CD4-positive, alpha-beta T cell (primary cell): ENCODE measurements around the gene FBXO38. TPM values are rescaled to one million over a fixed set of nuclear protein-coding genes. Genes with fewer than 3 reads are reported as not detected.

Experiments
- ATAC-seq: fragments of 200-7000 bp; cut with Tn5 transposase; one replicate; pipeline ENCODE4 v1.10.0; 2022; ENCODE audit warnings: mild to moderate bottlenecking; ENCODE audit not compliant: poor library complexity
- CTCF ChIA-PET: fragments of 350-600 bp; sonication (Branson Sonifier 250); formaldehyde crosslinking; loops from one replicate; lab custom pipeline; 2021; ENCODE audit warnings: antibody characterized with exemption, inconsistent platforms; lab: Charles Lee
- POLR2A ChIA-PET: fragments of 350-600 bp; sonication (Branson Sonifier 250); formaldehyde crosslinking; loops from one replicate; lab custom pipeline; 2021; ENCODE audit warnings: antibody characterized with exemption, inconsistent platforms; lab: Charles Lee
- DNase-seq, 14 experiments: peaks; one replicate each; pipeline ENCODE4 v3.0.0-alpha.2; 2013 to 2020; ENCODE audit warnings: mixed read lengths in 2 of 14
- H3K27ac ChIP-seq, 2 donors: one replicate each; pipeline versions ENCODE4 v1.5.1 to v1.7.0; 2013; ENCODE audit warnings: low read length in 2 of 2, low read depth in 1 of 2, mild to moderate bottlenecking in 1 of 2
- H3K27me3 ChIP-seq, 2 experiments: 1 replicate in 1 of 2; 2 replicates in 1 of 2; pipeline versions ENCODE4 v1.6.1 to v1.7.0; 2013; ENCODE audit warnings: low read length in 2 of 2, control low read depth in 1 of 2, mild to moderate bottlenecking in 1 of 2, moderate library complexity in 1 of 2; ENCODE audit not compliant: insufficient read depth in 2 of 2, control insufficient read depth in 1 of 2
- H3K36me3 ChIP-seq: one replicate; pipeline ENCODE4 v1.6.1; 2013; ENCODE audit warnings: low read length, control low read depth; ENCODE audit not compliant: insufficient read depth
- H3K4me1 ChIP-seq: one replicate; pipeline ENCODE4 v1.6.1; 2013; ENCODE audit warnings: low read length, control low read depth; ENCODE audit not compliant: insufficient read depth
- H3K4me3 ChIP-seq: one replicate; pipeline ENCODE4 v1.5.1; 2013; ENCODE audit warnings: mild to moderate bottlenecking, low read length, moderate library complexity
- H3K9me3 ChIP-seq, 2 experiments: 1 replicate in 1 of 2; 2 replicates in 1 of 2; pipeline versions ENCODE4 v1.6.1 to v1.7.0; 2013; ENCODE audit warnings: low read length in 2 of 2, mild to moderate bottlenecking in 2 of 2, control low read depth in 1 of 2, moderate library complexity in 1 of 2; ENCODE audit not compliant: control insufficient read depth in 1 of 2, insufficient read depth in 1 of 2
- H3K27ac Mint-ChIP-seq: one replicate; pipeline ENCODE4 v1.8.0; 2020; ENCODE audit warnings: mixed read lengths
- H3K27me3 Mint-ChIP-seq: one replicate; pipeline ENCODE4 v1.8.0; 2021; ENCODE audit warnings: mixed read lengths
- H3K36me3 Mint-ChIP-seq: one replicate; pipeline ENCODE4 v1.8.0; 2021; ENCODE audit warnings: low read depth, mixed read lengths
- H3K4me1 Mint-ChIP-seq: one replicate; pipeline ENCODE4 v1.8.0; 2021; ENCODE audit warnings: low read depth, mixed read lengths
- H3K4me3 Mint-ChIP-seq: one replicate; pipeline ENCODE4 v1.8.0; 2020; ENCODE audit warnings: mild to moderate bottlenecking, mixed read lengths
- H3K9me3 Mint-ChIP-seq: one replicate; pipeline ENCODE4 v1.8.0; 2020; ENCODE audit warnings: mixed read lengths
- intact Hi-C, 2 experiments: fragments of 100-400 bp; cut with DNase I in 1 of 2; cut with micrococcal nuclease in 1 of 2; formaldehyde crosslinking; loops; one replicate each; pipeline versions ENCODE4 v1.15.1 to v1.9.0; 2023 to 2025; cut with DNase I, micrococcal nuclease
- total RNA-seq, 174 experiments: library from RNA in 2 of 174; stranded (reverse) in 2 of 174; gene quantifications; one replicate each; pipeline ENCODE4 v1.2.3 and lab custom pipeline; 2021 to 2026
- TF ChIP-seq, protein P1 (sequence below): fragments of 200-600 bp; IDR thresholded peaks from one replicate; pipeline ENCODE4 v1.8.0; 2022; ENCODE audit warnings: antibody characterized with exemption, mild to moderate bottlenecking

FBXO38 gene
- total RNA-seq, 2 experiments from 2014 or later: 45.7 to 47.3 TPM

DNA sequence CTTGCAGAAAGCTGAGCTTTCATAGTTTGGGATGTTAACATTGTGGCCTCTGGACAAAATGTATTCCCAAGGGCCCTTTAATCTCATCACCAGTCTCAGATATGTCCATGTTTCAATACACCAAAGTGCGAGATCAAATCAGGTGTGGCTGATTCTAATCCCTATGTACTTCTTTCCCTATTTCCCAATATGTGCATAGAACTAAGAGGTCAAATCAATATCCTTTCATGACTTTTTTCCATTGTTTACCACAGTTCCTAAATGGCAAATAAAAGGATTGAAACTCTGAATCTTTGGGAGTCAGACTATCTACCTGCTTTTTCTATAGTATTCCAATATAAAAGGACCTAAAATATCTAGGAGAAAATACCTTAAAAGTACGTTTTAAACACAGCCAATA, 105.0 kb downstream of the FBXO38 start:
- Mint-ChIP-seq H3K27me3 (peaks cover 60% of the 10 kb centered on the region), H3K9me3 (no peaks in the 10 kb centered on the region), H3K4me1 (no peaks in the 10 kb centered on the region), H3K27ac (no peak overlapping the region), H3K36me3 (no peaks in the 10 kb centered on the region), H3K4me3 (no peak overlapping the region)
- TF ChIP-seq, protein P1, sequence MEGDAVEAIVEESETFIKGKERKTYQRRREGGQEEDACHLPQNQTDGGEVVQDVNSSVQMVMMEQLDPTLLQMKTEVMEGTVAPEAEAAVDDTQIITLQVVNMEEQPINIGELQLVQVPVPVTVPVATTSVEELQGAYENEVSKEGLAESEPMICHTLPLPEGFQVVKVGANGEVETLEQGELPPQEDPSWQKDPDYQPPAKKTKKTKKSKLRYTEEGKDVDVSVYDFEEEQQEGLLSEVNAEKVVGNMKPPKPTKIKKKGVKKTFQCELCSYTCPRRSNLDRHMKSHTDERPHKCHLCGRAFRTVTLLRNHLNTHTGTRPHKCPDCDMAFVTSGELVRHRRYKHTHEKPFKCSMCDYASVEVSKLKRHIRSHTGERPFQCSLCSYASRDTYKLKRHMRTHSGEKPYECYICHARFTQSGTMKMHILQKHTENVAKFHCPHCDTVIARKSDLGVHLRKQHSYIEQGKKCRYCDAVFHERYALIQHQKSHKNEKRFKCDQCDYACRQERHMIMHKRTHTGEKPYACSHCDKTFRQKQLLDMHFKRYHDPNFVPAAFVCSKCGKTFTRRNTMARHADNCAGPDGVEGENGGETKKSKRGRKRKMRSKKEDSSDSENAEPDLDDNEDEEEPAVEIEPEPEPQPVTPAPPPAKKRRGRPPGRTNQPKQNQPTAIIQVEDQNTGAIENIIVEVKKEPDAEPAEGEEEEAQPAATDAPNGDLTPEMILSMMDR: no peak
- POLR2A ChIA-PET: no interaction called here
- CTCF ChIA-PET: no interaction called here
- Histone ChIP-seq H3K36me3 (no peaks in the 10 kb centered on the region), H3K4me1 (no peaks in the 10 kb centered on the region), H3K9me3 (no peaks in the 10 kb centered on the region), H3K27ac (no peak overlapping the region), H3K4me3 (no peak overlapping the region), H3K27me3 (peaks cover 2 to 23% of the 10 kb centered on the region in 2 experiments)
- intact Hi-C loops: loop anchor here in 1 of 2 experiments (10.0 kb wide), 1 partner anchor 314 kb away; no protein-coding TSS in a partner anchor
- ATAC-seq (no peak), DNase-seq (no peak)

DNA sequence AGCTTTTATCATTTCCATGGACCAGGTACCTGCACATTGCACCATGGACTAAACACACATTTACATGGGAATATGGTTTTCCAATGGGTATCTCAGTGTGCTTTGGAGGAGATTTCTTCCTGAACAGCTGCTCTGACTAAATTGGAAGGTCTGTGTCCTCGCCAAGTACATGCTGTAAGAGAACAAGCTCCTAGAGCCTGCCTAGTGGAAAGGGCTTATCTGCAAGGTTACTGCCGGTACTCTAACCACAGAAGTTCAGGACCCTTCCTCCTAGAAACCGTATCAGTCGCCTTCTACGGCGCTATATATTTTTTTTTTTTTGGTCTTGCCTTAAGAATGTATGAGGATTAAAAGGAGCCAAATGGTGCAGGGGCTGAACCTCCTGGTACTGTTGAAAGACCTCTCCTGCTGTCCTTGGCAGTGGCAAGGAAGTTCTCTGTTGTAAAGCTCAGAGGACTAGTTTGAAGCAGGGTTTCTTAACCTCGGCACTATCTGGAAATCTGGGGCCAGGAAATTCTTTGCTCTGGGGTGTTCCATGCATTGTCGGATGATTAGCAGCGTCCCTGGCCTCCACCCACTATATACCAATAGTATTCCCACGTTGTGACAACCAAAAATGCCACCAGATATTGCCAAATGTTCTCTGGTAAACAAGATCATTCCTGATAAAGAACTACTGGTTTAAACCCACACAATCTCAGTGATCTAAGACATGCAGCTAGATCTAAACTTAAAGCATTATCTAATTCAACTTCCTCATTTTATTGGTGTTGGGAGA, 107.4 kb downstream of the FBXO38 start:
- Mint-ChIP-seq H3K27ac (no peak overlapping the region), H3K4me3 (no peak overlapping the region), H3K27me3 (peaks cover 49% of the 10 kb centered on the region), H3K36me3 (no peaks in the 10 kb centered on the region), H3K4me1 (no peaks in the 10 kb centered on the region), H3K9me3 (no peaks in the 10 kb centered on the region)
- H3K9me3 ChIP-seq: no peaks in the 10 kb centered on the region
- intact Hi-C loops: no loop called here
- DNase-seq: no peak
- no peak overlapping the region for H3K4me3 ChIP-seq
- no peak overlapping the region for H3K27ac ChIP-seq
- no peaks in the 10 kb centered on the region for H3K36me3 ChIP-seq
- POLR2A ChIA-PET: no interaction called here
- ATAC-seq: no peak
- H3K27me3 ChIP-seq: peaks cover 0 to 23% of the 10 kb centered on the region in 2 experiments
- CTCF ChIA-PET: interaction anchor here (0.9 kb wide), 1 partner anchor 10 kb away, joined by 3 read pairs; no protein-coding TSS in a partner anchor
- TF ChIP-seq, protein P1: no peak
- H3K4me1 ChIP-seq: no peaks in the 10 kb centered on the region

DNA sequence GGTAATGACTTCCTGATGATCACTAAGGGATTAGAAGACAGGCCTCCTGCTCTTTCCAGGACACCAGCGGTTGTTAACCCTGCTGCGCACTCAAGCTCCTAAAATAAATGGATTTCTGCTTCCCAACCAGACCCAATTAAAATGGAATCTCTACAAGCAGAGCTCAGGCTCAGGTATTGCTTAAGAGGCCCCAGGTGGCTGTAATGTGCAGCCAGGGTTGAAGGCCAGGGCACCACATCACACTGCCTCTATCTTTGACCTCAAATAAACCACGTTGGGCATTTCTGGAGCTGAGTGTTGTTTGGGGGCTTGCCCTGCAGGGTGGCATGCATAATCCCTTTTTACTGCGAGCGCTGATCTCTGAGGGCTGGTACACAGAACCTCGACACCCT, 108.0 kb downstream of the FBXO38 start:
- no peak for ATAC-seq
- H3K4me3 Mint-ChIP-seq: no peak overlapping the region
- Histone ChIP-seq H3K4me3 (no peak overlapping the region), H3K36me3 (no peaks in the 10 kb centered on the region), H3K27ac (no peak overlapping the region), H3K9me3 (no peaks in the 10 kb centered on the region), H3K27me3 (peaks cover 0 to 20% of the 10 kb centered on the region in 2 experiments), H3K4me1 (no peaks in the 10 kb centered on the region)
- no peaks in the 10 kb centered on the region for H3K36me3 Mint-ChIP-seq
- POLR2A ChIA-PET: no interaction called here
- peaks cover 49% of the 10 kb centered on the region for H3K27me3 Mint-ChIP-seq
- intact Hi-C loops: no loop called here
- no peaks in the 10 kb centered on the region for H3K9me3 Mint-ChIP-seq
- CTCF ChIA-PET: no interaction called here
- no peak overlapping the region for H3K27ac Mint-ChIP-seq
- TF ChIP-seq, protein P1: no peak
- DNase-seq: no peak
- H3K4me1 Mint-ChIP-seq: no peaks in the 10 kb centered on the region
